ENCODE measurements around the gene PARP12.
"Not testable (repeated sequence)": the region's sequence is repeated elsewhere in the genome, so short reads cannot be mapped to it uniquely, and the experiment has no call there.

The PARP12 gene

GRCh38 chr7:140062528-140063299 is at the start of gene PARP12:
PARP12 (minus strand) TSS chr7:140062951; CDS start chr7:140062847, 104 bp downstream.
- DNase-seq (ENCODE audit: low read depth, low spot score) = peak; percentile 18

DNA sequence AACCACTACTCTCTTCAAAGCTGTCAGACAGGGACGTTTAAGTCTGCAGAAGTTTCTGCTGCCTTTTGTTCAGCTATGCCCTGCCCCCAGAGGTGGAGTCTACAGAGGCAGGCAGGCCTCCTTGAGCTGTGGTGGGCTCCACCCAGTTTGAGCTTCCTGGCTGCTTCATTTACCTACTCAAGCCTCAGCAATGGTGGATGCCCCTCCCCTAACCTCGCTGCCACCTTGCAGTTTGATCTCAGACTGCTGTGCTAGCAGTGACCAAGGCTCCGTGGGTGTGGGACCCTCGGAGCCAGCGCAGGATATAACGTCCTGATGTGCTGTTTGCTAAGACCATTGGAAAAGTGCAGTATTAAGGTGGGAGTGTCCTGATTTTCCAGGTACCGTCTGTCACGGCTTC is 46.0 kb upstream of the PARP12 start:
- not testable (repeated sequence) for DNase-seq (ENCODE audit: low read depth, low spot score)

DNA sequence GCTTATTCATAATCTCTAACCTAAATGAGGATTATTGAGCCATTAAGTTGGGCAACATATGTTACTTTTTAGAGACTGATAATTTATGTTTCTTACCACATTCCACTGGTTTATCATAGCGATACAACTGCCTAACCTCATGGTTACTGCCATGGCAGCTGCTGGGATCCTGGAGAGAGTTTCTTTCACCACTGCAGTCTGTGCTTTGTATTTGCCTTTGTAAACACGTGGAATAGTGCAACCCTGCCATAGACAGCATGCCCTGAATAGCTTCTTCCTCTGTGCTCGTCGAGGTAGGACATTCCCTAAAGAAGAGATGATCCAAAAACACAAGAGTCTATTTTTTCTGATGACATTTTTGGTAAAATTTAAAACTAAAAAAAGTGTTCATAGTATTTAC is 33.7 kb upstream of the PARP12 start:
- DNase-seq (ENCODE audit: low read depth, low spot score) = no peak

DNA sequence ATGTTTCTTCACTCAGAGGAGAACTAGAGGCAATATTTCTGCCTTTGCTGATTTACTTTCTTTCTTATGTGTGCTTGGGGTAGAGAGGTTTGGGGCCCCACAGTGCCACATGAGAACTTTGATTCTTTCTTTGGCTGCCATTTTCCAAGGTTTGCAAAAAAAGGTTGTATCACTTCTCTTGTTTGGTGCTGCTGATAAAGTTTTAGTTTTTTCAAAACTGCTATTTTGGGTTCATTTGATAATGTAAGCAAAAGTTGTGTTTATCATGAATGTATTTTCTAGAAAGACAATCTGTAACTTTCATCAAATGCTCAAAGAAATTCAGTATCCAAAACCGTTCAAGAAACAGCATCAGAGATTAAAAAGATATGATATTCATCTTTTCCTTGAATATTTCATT is 30.6 kb upstream of the PARP12 start:
- DNase-seq (ENCODE audit: low read depth, low spot score) = no peak

DNA sequence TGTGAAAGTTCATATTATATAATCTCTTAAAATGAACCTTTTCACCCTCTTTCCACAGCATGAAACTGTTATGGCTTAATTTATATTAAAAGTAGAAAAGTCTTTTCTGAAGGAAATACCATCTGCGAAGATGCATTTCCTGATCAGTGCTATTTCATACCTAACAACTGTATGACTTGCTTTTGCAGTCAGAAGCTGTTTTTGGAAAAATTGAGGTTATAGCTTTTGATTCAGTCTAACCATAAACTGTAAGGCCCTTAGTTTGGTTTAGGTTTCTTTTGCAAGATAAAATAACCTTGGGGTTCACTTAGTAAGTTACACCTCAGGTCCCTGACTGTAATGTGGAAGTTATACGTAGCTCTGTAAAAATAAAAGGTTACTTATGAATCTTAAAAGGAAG is 22.7 kb upstream of the PARP12 start:
- DNase-seq (ENCODE audit: low read depth, low spot score) = no peak

DNA sequence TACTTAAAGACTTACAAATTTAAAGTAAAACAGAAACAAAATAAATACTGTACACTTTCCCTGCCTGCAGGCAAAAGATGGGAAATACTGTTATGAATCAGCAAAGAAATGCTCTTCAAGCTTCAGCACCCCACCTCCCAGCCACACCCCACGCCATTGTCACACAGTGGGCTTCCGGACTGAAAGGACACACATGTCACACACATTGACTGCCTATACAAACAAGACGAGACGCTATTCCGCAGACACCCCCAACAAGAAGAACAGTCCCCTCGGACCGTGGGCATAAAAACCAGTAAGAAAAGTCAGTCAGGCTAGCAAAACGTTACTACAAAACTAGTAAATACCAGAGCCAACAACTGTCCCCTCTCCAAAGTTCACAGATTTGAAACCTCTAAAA is 22.2 kb upstream of the PARP12 start:
- DNase-seq (ENCODE audit: low read depth, low spot score) = no peak

DNA sequence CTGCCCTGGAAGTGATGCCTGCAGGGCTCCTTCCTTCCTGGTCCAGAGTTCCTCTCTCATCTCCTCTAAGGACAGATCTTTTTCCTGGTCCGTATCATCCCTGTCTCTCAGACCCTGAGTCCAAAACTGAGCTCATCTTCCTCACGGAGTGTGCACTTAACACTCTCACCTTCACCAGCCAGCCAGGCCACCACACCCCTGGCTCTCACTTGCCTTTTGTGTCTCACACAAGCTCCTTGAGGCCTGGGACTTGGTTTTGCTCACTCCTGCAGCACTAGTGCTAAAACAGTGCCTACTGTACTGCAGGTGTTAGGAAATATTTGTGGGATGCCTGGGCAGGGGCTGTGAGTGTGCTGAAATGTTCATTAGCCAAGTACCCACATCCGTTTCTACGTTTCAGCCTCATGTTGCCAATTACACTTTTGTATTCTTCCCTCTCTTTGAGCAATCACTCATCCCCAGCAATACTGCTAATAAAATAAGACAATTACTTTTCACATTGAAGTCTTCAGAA is 21.4 kb upstream of the PARP12 start:
- no peak for DNase-seq (ENCODE audit: low read depth, low spot score)

DNA sequence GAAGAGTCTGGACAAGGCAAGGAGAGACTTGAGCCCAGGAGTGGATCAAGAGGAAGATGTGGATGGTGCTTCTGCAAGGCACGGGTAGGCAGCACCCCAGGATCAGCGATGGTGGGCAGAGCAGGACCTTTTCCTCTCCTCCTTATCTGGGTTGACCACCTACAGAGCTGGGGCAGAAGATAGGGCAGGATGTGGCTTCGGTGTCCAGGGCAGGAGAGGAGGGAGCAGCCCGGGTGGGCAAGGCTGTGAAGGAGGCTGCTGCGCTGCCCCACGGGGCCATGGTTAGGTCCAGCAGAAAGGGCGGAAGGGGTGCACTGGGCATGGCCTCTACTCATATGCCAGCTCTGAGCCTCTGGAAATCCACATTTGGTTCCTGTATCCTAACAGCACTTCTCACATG is 20.0 kb upstream of the PARP12 start:
- DNase-seq (ENCODE audit: low read depth, low spot score) = no peak

GRCh38 chr7:140081774-140082425 is 19.1 kb upstream of the PARP12 start:
- no peak for DNase-seq (ENCODE audit: low read depth, low spot score)

DNA sequence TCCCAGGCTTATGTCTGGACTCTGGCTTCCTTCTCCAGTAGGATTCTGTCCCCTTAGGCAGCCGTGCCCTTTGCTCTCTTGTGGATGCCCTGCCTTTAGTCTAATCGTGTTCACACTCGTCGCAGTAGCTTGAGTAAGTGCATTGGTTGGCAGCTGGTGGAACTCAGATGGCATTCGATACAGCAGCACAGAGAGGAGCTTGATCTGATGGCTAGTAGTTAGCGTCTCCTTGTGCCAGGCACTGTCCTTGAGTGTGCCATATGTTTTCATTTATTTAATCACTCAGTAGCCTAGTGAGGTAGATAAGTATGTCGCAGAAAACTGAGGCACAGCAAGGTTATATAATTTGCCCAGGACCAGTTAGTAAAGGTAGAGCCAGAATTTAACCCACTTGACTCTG is 18.2 kb upstream of the PARP12 start:
- DNase-seq (ENCODE audit: low read depth, low spot score) = no peak

- no peak for DNase-seq (ENCODE audit: low read depth, low spot score)
Observed at GRCh38 chr7:140079121-140079536, 16.4 kb upstream of the PARP12 start.

- DNase-seq (ENCODE audit: low read depth, low spot score) = no peak
Observed at GRCh38 chr7:140078392-140078791, 15.6 kb upstream of the PARP12 start.

DNA sequence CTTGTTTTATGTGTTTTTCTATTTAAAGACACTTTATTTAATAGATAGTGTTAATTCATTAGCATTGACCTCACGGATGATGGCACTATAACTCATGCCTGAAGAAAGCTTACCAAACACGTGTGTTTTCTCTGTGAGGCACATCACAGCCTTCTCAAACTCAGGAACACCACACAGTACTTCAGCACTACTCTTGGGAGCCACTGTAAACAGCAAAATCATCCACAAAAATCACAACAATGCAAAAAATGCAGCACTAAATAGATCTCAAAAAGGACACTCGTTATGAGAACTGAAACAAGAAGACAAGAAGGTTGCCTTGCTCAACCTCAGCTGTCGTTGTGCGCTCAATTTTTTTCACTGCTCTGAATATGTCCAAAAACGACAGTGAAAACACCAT is 12.0 kb upstream of the PARP12 start:
- no peak for DNase-seq (ENCODE audit: low read depth, low spot score)

- DNase-seq (ENCODE audit: low read depth, low spot score) = no peak
Observed at GRCh38 chr7:140070546-140070945, 7.8 kb upstream of the PARP12 start.

GRCh38 chr7:140069298-140069949 is 6.7 kb upstream of the PARP12 start:
- no peak for DNase-seq (ENCODE audit: low read depth, low spot score)

- no peak for DNase-seq (ENCODE audit: low read depth, low spot score)
Observed at GRCh38 chr7:140068033-140068432, 5.3 kb upstream of the PARP12 start.

DNA sequence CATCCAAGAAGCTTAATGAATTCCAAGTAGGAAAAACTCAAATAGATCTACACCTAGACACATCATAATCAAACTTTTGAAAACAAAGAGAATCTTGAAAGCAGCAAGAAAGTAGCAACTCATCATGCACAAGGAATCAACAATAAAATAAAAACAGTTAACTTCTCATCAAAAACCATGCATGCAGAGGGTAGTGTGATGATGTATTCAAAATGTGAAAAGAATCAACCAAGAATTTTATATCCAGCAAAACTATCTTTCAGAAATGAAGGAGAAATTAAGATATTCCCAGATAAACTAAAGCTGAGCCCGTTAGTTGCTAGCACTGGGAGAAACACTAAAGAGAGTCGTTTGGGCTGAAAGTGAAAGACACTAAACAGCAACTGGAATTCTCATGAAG is 4.3 kb upstream of the PARP12 start:
- no peak for DNase-seq (ENCODE audit: low read depth, low spot score)

DNA sequence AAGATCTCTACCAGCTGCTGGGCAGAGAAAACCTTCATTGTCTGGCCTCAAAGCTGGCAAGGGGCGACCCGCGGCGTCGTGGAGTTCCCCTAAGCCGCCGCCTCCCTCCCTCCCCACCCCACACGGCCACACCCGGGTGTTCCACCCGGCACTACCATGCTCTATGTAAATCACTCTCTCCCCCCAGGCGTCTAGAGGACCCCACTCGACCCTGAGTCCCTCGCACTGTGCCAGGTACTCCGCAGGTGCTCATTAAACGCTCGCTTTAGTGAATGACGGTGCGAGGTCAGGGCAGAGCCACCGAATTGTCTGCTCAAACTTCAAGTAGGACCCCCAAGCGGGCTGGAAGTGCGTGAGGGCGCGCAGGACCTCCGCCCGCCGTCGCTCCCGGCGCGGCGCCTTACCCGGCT is 628 bp downstream of the PARP12 start:
- DNase-seq (ENCODE audit: low read depth, low spot score) = no peak

GRCh38 chr7:140061607-140061930 is 1.2 kb downstream of the PARP12 start:
- no peak for DNase-seq (ENCODE audit: low read depth, low spot score)

DNA sequence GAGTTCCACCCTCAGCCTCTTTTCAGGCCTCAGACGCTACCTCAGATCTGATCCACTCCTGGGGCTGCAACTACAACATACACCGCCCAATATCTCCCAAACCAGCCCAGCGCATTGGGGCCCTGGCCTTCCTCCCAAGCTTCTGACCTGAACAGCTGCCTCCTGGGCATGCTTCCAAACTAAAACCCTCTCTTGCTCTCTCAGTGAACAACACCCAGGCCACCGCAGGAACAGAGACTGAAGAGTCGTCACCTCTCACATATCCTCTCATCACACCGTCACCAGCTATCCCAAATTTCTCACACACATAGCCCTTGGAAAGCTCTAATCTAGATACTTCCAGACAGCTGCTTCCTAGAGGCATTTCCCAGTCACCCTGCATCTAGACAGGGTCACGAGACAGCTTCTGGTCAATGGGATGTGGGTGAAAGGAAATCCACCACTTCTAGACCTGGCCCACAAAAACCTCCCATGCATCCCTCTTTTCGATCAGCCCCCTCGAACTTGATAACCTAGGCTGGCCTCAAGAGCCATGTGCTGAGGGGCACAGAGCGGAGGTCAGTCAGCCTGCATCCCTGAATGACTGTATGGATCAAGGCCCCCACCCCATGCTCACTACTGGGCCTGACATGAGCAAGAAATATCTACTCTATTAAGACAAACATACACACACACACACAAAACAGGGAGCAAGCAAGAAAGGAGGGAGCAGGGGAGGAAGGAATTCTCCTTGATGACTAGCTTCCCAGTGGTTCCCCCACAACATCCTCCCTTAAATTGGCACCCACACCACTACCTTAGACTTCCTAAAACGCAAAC is 1.8 kb downstream of the PARP12 start:
- DNase-seq (ENCODE audit: low read depth, low spot score) = no peak

DNA sequence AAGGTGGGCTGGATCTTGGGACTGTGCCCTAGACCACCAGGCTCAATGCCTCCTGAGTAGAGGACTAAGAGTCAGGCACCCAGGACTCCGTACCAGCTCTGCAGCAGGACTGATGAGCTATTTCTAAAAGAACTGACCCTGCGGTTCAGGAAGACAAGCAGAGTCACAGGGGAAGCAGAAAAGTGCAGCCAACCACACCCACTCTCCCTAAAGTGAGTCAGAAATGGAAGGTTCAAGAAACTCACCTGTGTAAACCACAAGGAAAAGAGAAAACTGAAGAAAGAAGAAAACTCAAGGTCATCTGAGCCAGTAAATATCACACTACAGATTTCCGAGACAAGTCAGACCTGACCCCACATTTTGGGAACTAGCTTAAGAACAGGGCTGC is 2.5 kb downstream of the PARP12 start:
- DNase-seq (ENCODE audit: low read depth, low spot score) = no peak

Data from brain pericyte (primary cell).